ENCODE results near the gene PLCH2.

DNA sequence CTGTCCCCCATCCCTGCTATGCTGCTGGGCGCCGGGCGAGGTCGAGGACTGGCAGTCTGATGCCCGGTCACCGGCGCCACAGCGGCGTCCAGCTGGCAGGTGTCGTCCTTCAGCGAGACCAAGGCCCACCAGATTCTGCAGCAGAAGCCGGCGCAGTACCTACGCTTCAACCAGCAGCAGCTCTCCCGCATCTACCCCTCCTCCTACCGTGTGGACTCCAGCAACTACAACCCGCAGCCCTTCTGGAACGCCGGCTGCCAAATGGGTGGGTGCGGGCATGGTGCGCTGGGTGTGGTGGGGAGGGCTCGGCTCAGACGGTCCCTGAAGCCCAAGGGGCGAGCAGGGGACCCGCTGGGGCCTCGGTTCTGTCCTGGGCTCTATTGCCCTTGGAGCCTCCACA lies 20.7 kb downstream of the PLCH2 start:
- TF ChIP-seq, protein P1, sequence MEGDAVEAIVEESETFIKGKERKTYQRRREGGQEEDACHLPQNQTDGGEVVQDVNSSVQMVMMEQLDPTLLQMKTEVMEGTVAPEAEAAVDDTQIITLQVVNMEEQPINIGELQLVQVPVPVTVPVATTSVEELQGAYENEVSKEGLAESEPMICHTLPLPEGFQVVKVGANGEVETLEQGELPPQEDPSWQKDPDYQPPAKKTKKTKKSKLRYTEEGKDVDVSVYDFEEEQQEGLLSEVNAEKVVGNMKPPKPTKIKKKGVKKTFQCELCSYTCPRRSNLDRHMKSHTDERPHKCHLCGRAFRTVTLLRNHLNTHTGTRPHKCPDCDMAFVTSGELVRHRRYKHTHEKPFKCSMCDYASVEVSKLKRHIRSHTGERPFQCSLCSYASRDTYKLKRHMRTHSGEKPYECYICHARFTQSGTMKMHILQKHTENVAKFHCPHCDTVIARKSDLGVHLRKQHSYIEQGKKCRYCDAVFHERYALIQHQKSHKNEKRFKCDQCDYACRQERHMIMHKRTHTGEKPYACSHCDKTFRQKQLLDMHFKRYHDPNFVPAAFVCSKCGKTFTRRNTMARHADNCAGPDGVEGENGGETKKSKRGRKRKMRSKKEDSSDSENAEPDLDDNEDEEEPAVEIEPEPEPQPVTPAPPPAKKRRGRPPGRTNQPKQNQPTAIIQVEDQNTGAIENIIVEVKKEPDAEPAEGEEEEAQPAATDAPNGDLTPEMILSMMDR (IDR thresholded peaks at IDR 0.05), result no peak
- no peak for TF ChIP-seq POLR2A (IDR thresholded peaks at IDR 0.05)
